CD4-positive, CD25-positive, alpha-beta regulatory T cell (primary cell): ENCODE results near the gene BMP7. TPM values are rescaled to one million over a fixed set of nuclear protein-coding genes. Genes with fewer than 3 reads are reported as not detected.

Experiments
- ATAC-seq, 2 donors: fragments of 150-1000 bp; cut with Tn5 transposase; one replicate each; pipeline ENCODE4 v1.10.0; 2021; ENCODE audit warnings: low read depth in 2 of 2, moderate number of reproducible peaks in 2 of 2, moderate library complexity in 1 of 2
- DNase-seq, 3 donors: peaks; one replicate each; pipeline versions ENCODE4 v3.0.0 to v3.0.0-alpha.2; 2012 to 2022; ENCODE audit warnings: mixed read lengths in 1 of 3
- H3K27ac ChIP-seq: one replicate; pipeline ENCODE4 v1.7.0; 2013; ENCODE audit warnings: mild to moderate bottlenecking, low read length; ENCODE audit not compliant: insufficient read depth, poor library complexity, severe bottlenecking
- H3K27me3 ChIP-seq: one replicate; pipeline ENCODE4 v1.7.0; 2013; ENCODE audit warnings: low read length; ENCODE audit not compliant: control insufficient read depth, insufficient read depth
- H3K36me3 ChIP-seq: one replicate; pipeline ENCODE4 v1.7.0; 2013; ENCODE audit warnings: mild to moderate bottlenecking, low read length, moderate library complexity; ENCODE audit not compliant: control insufficient read depth, insufficient read depth
- H3K4me1 ChIP-seq: 2 replicates; pipeline ENCODE4 v1.7.0; 2013; ENCODE audit warnings: mild to moderate bottlenecking, low read length; ENCODE audit not compliant: insufficient read depth, control insufficient read depth, poor library complexity, severe bottlenecking
- H3K4me3 ChIP-seq: one replicate; pipeline ENCODE4 v1.7.0; 2013; ENCODE audit warnings: low read depth, mild to moderate bottlenecking, low read length, moderate library complexity
- H3K9me3 ChIP-seq, 2 experiments: 1 replicate in 1 of 2; 2 replicates in 1 of 2; pipeline ENCODE4 v1.7.0; 2013; ENCODE audit warnings: low read length in 2 of 2, mild to moderate bottlenecking in 1 of 2, moderate library complexity in 1 of 2; ENCODE audit not compliant: control insufficient read depth in 2 of 2
- H3K27ac Mint-ChIP-seq, 3 donors: one replicate each; pipeline ENCODE4 v1.8.0; 2020 to 2022; ENCODE audit warnings: mild to moderate bottlenecking in 3 of 3, mixed read lengths in 3 of 3, moderate library complexity in 2 of 3
- H3K27me3 Mint-ChIP-seq: one replicate; pipeline ENCODE4 v1.8.0; 2022; ENCODE audit warnings: mild to moderate bottlenecking, mixed read lengths
- H3K36me3 Mint-ChIP-seq: one replicate; pipeline ENCODE4 v1.8.0; 2020; ENCODE audit warnings: mixed read lengths
- H3K4me1 Mint-ChIP-seq, 4 donors: one replicate each; pipeline ENCODE4 v1.8.0; 2020 to 2022; ENCODE audit warnings: mixed read lengths in 4 of 4, mild to moderate bottlenecking in 1 of 4
- H3K4me3 Mint-ChIP-seq, 4 donors: one replicate each; pipeline ENCODE4 v1.8.0; 2020 to 2022; ENCODE audit warnings: mild to moderate bottlenecking in 4 of 4, mixed read lengths in 4 of 4, moderate library complexity in 3 of 4
- H3K9me3 Mint-ChIP-seq, 7 donors: one replicate each; pipeline ENCODE4 v1.8.0; 2020 to 2022; ENCODE audit warnings: mixed read lengths in 7 of 7, mild to moderate bottlenecking in 3 of 7, moderate library complexity in 2 of 7
- polyA plus RNA-seq, 4 donors: library from polyadenylated mRNA; unstranded; fragments of 300-500 nt; fragmentation: Illumina TruSeq; gene quantifications; one replicate each; pipeline ENCODE4 v1.2.3, GENCODE V29; 2021
- total RNA-seq: library from RNA; stranded (reverse); gene quantifications from one replicate; pipeline ENCODE4 v1.2.3, GENCODE V29; 2022

The BMP7 gene
- total and polyA plus RNA-seq, 5 donors from 2014 or later: not detected

GRCh38 chr20:57229490-57229889, 37.0 kb downstream of the BMP7 start:
- H3K4me1 Mint-ChIP-seq: no peaks in the 10 kb centered on the region
- Histone ChIP-seq H3K36me3 (no peaks in the 10 kb centered on the region), H3K4me3 (no peak overlapping the region), H3K4me1 (no peaks in the 10 kb centered on the region), H3K27ac (no peak overlapping the region), H3K9me3 (no peaks in the 10 kb centered on the region), H3K27me3 (no peaks in the 10 kb centered on the region)
- H3K27me3 Mint-ChIP-seq: no peaks in the 10 kb centered on the region
- no peak overlapping the region for H3K4me3 Mint-ChIP-seq
- H3K9me3 Mint-ChIP-seq: peaks cover 0 to 2% (median 0%) of the 10 kb centered on the region in 7 donors
- H3K27ac Mint-ChIP-seq: no peak overlapping the region
- ATAC-seq: no peak
- no peaks in the 10 kb centered on the region for H3K36me3 Mint-ChIP-seq
- DNase-seq: no peak

- Mint-ChIP-seq H3K4me3 (no peak overlapping the region), H3K27ac (no peak overlapping the region), H3K27me3 (no peaks in the 10 kb centered on the region), H3K4me1 (no peaks in the 10 kb centered on the region), H3K36me3 (no peaks in the 10 kb centered on the region), H3K9me3 (no peaks in the 10 kb centered on the region)
- H3K4me1 ChIP-seq: no peaks in the 10 kb centered on the region
- no peak overlapping the region for H3K4me3 ChIP-seq
- H3K27me3 ChIP-seq: no peaks in the 10 kb centered on the region
- no peaks in the 10 kb centered on the region for H3K36me3 ChIP-seq
- no peaks in the 10 kb centered on the region for H3K9me3 ChIP-seq
- DNase-seq (no peak), ATAC-seq (no peak)
- H3K27ac ChIP-seq: no peak overlapping the region
Observed at GRCh38 chr20:57225830-57226229, 40.6 kb downstream of the BMP7 start.

- H3K4me1 Mint-ChIP-seq: no peaks in the 10 kb centered on the region
- no peaks in the 10 kb centered on the region for H3K27me3 ChIP-seq
- H3K27ac ChIP-seq: no peak overlapping the region
- H3K36me3 ChIP-seq: no peaks in the 10 kb centered on the region
- no peak for ATAC-seq
- H3K36me3 Mint-ChIP-seq: no peaks in the 10 kb centered on the region
- no peak overlapping the region for H3K27ac Mint-ChIP-seq
- H3K27me3 Mint-ChIP-seq: no peaks in the 10 kb centered on the region
- H3K9me3 Mint-ChIP-seq: no peaks in the 10 kb centered on the region
- H3K4me1 ChIP-seq: no peaks in the 10 kb centered on the region
- H3K9me3 ChIP-seq: no peaks in the 10 kb centered on the region
- H3K4me3 ChIP-seq: no peak overlapping the region
- DNase-seq: no peak
- no peak overlapping the region for H3K4me3 Mint-ChIP-seq
Observed at GRCh38 chr20:57225197-57225733, 41.2 kb downstream of the BMP7 start.

DNA sequence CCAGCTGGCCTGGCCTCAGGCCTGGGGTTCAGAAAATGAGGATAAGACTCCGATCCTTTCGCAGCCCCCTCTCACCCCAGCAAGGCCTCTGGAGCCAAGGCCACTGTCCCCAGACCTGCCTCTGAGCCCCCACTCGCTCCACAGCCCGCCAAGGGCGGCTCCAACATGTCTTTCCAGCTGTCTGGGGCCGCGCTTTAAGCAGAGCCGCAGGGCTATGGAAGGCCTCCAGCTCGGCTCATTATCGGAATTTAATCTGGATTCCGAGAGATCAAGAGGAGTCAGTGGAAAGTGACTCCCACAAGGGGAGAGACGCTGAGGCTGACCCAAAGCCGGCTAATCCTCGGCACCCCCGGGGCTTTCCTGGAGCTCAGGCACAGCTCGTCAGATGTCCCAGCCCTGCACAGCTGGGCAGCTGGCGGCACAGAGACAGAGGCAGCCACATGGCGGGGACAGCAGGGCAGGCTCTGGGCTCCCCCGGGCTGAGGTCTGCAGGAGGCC, 41.8 kb downstream of the BMP7 start:
- H3K27ac Mint-ChIP-seq: no peak overlapping the region
- Histone ChIP-seq H3K27me3 (no peaks in the 10 kb centered on the region), H3K27ac (no peak overlapping the region), H3K4me3 (no peak overlapping the region), H3K4me1 (no peaks in the 10 kb centered on the region), H3K9me3 (no peaks in the 10 kb centered on the region), H3K36me3 (no peaks in the 10 kb centered on the region)
- H3K4me1 Mint-ChIP-seq: no peaks in the 10 kb centered on the region
- no peaks in the 10 kb centered on the region for H3K9me3 Mint-ChIP-seq
- H3K4me3 Mint-ChIP-seq: no peak overlapping the region
- ATAC-seq (no peak), DNase-seq (no peak)
- H3K36me3 Mint-ChIP-seq: no peaks in the 10 kb centered on the region
- no peaks in the 10 kb centered on the region for H3K27me3 Mint-ChIP-seq

- no peaks in the 10 kb centered on the region for H3K9me3 Mint-ChIP-seq
- no peaks in the 10 kb centered on the region for H3K4me1 Mint-ChIP-seq
- no peak overlapping the region for H3K27ac ChIP-seq
- H3K27ac Mint-ChIP-seq: no peak overlapping the region
- DNase-seq: no peak
- H3K27me3 ChIP-seq: no peaks in the 10 kb centered on the region
- no peak for ATAC-seq
- H3K36me3 ChIP-seq: no peaks in the 10 kb centered on the region
- no peaks in the 10 kb centered on the region for H3K4me1 ChIP-seq
- no peaks in the 10 kb centered on the region for H3K9me3 ChIP-seq
- H3K36me3 Mint-ChIP-seq: no peaks in the 10 kb centered on the region
- H3K4me3 ChIP-seq: no peak overlapping the region
- no peaks in the 10 kb centered on the region for H3K27me3 Mint-ChIP-seq
- H3K4me3 Mint-ChIP-seq: no peak overlapping the region
Observed at GRCh38 chr20:57223648-57224489, 42.6 kb downstream of the BMP7 start.

GRCh38 chr20:57222631-57222950, 43.9 kb downstream of the BMP7 start:
- Histone ChIP-seq H3K36me3 (no peaks in the 10 kb centered on the region), H3K27me3 (no peaks in the 10 kb centered on the region), H3K4me1 (no peaks in the 10 kb centered on the region), H3K27ac (no peak overlapping the region), H3K4me3 (no peak overlapping the region), H3K9me3 (no peaks in the 10 kb centered on the region)
- H3K4me3 Mint-ChIP-seq: no peak overlapping the region
- DNase-seq (no peak), ATAC-seq (no peak)
- no peaks in the 10 kb centered on the region for H3K36me3 Mint-ChIP-seq
- H3K4me1 Mint-ChIP-seq: no peaks in the 10 kb centered on the region
- peaks cover under 1% of the 10 kb centered on the region for H3K27me3 Mint-ChIP-seq
- no peaks in the 10 kb centered on the region for H3K9me3 Mint-ChIP-seq
- H3K27ac Mint-ChIP-seq: no peak overlapping the region

DNA sequence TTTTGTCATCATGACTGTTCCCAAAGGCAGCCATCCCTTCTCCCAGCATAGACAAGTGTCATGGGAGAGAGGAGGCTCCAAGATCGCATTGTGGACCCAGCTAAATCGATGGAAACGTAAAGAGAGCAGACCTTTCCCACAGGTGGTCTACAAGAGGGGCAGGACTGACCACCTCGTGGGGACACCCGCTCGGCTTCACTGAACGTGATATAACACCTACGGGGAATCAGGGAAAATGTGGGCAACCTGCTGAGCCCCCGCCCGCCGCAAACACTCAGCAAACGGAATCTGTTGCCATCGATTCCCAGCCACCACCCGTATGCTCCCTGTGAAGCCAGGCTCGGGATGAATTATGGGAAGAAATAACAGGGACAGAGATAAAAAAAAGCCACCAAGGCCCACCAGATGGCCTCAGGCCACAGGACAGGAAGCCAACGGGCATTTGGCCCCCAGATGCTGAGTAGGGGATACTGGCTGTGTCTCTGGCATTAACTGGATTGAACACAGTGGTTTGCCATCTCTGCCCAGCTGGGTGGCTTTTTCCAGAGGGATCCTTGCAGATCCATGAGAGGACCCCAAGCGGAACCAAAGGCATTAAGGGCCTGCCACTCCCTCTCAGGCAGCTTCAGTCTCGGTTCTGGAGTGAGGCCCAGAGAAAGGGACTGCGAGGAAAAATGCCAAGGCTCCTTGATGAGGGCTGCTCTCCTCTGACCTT, 44.4 kb downstream of the BMP7 start:
- DNase-seq: no peak
- no peaks in the 10 kb centered on the region for H3K27me3 ChIP-seq
- Mint-ChIP-seq H3K36me3 (no peaks in the 10 kb centered on the region), H3K4me3 (no peak overlapping the region), H3K27ac (no peak overlapping the region), H3K4me1 (no peaks in the 10 kb centered on the region), H3K9me3 (no peaks in the 10 kb centered on the region), H3K27me3 (peaks cover 5% of the 10 kb centered on the region)
- H3K4me3 ChIP-seq: no peak overlapping the region
- H3K27ac ChIP-seq: no peak overlapping the region
- ATAC-seq: no peak
- H3K4me1 ChIP-seq: no peaks in the 10 kb centered on the region
- H3K36me3 ChIP-seq: no peaks in the 10 kb centered on the region
- H3K9me3 ChIP-seq: no peaks in the 10 kb centered on the region
